Right atrium auricular region (tissue), 2 donors: ENCODE results near the gene CLEC16A. TPM values are rescaled to one million over a fixed set of nuclear protein-coding genes. Genes with fewer than 3 reads are reported as not detected.
A peak's percentile ranks its signal among the peaks of the same experiment; 100 is the strongest.

Experiments used
- DNase-seq: peaks from one replicate; pipeline ENCODE4 v3.0.0-alpha.2; 2019; ENCODE audit warnings: low spot score
- H3K27ac ChIP-seq, 2 donors: fragments of 200-600 bp; sonication (generic); 1 replicate in 1 of 2; 2 replicates in 1 of 2; pipeline ENCODE4 v1.5.1; 2016 to 2019
- H3K27me3 ChIP-seq, 2 donors: fragments of 200-600 bp; sonication (generic); one replicate each; pipeline versions ENCODE4 v1.5.1 to v1.6.0; 2017 to 2019
- H3K36me3 ChIP-seq: fragments of 200-600 bp; sonication (generic); one replicate; pipeline ENCODE4 v1.5.1; 2016
- H3K4me1 ChIP-seq, 2 donors: fragments of 200-600 bp; sonication (generic); one replicate each; pipeline versions ENCODE4 v1.5.1 to v1.6.0; 2017 to 2019
- H3K4me3 ChIP-seq, 2 donors: fragments of 200-600 bp; sonication (generic); 1 replicate in 1 of 2; 2 replicates in 1 of 2; pipeline ENCODE4 v1.5.1; 2017 to 2019; ENCODE audit warnings: mild to moderate bottlenecking in 1 of 2, moderate library complexity in 1 of 2
- H3K9me3 ChIP-seq, 2 donors: fragments of 200-600 bp; sonication (generic); one replicate each; pipeline ENCODE4 v1.5.1; 2019
- CTCF ChIP-seq, 2 donors: fragments of 200-600 bp; sonication (generic); IDR thresholded peaks; one replicate each; pipeline ENCODE4 v1.5.1; 2019; ENCODE audit warnings: antibody characterized with exemption in 2 of 2
- total RNA-seq, 2 donors: library from RNA; depleted of rRNA; stranded (reverse); fragments of >200 nt; gene quantifications; one replicate each; pipeline ENCODE4 v1.1.0, GENCODE V29; 2016

The CLEC16A gene
- total RNA-seq, 2 donors from 2014 or later = 24.1 to 49.0 TPM

- peak; percentile 87 for DNase-seq
- H3K27ac ChIP-seq = peak overlapping the region; percentile 71 to 81
- TF ChIP-seq CTCF (IDR thresholded peaks at IDR 0.05) = no peak
These were observed 279.9 kb downstream of the CLEC16A start for GRCh38 chr16:11224096-11224893.

GRCh38 chr16:11224894-11225676 lies 280.7 kb downstream of the CLEC16A start:
- Histone ChIP-seq H3K4me3 (peak overlapping the region in 1 of 2 donors; percentile 17), H3K9me3 (no peaks in the 10 kb centered on the region)
- DNase-seq = no peak

More at GRCh38 chr16:11224096-11224893, 279.9 kb downstream of the CLEC16A start:
- Histone ChIP-seq H3K36me3 (no peaks in the 10 kb centered on the region), H3K4me1 (peaks cover 0 to 23% of the 10 kb centered on the region in 2 donors), H3K4me3 (no peak overlapping the region), H3K9me3 (no peaks in the 10 kb centered on the region), H3K27me3 (no peaks in the 10 kb centered on the region)

GRCh38 chr16:11225677-11226549 lies 281.5 kb downstream of the CLEC16A start:
- TF ChIP-seq CTCF (IDR thresholded peaks at IDR 0.05) = no peak
- H3K27ac ChIP-seq = no peak overlapping the region

More at GRCh38 chr16:11224894-11225676, 280.7 kb downstream of the CLEC16A start:
- TF ChIP-seq CTCF (IDR thresholded peaks at IDR 0.05) = no peak
- Histone ChIP-seq H3K27ac (peak overlapping the region; percentile 71 to 81), H3K4me1 (peaks cover 0 to 23% of the 10 kb centered on the region in 2 donors), H3K27me3 (no peaks in the 10 kb centered on the region), H3K36me3 (no peaks in the 10 kb centered on the region)

GRCh38 chr16:11229432-11229831 lies 285.1 kb downstream of the CLEC16A start:
- H3K4me3 ChIP-seq = no peak overlapping the region
- no peak overlapping the region for H3K27ac ChIP-seq
- H3K27me3 ChIP-seq = no peaks in the 10 kb centered on the region
- H3K4me1 ChIP-seq = peaks cover 0 to 29% of the 10 kb centered on the region in 2 donors
- no peak for DNase-seq
- no peaks in the 10 kb centered on the region for H3K36me3 ChIP-seq
- no peaks in the 10 kb centered on the region for H3K9me3 ChIP-seq
- TF ChIP-seq CTCF (IDR thresholded peaks at IDR 0.05) = no peak

More at GRCh38 chr16:11225677-11226549, 281.5 kb downstream of the CLEC16A start:
- DNase-seq = no peak
- Histone ChIP-seq H3K9me3 (no peaks in the 10 kb centered on the region), H3K4me1 (peaks cover 0 to 23% of the 10 kb centered on the region in 2 donors), H3K27me3 (no peaks in the 10 kb centered on the region), H3K36me3 (no peaks in the 10 kb centered on the region), H3K4me3 (peak overlapping the region in 1 of 2 donors; percentile 17)

- Histone ChIP-seq H3K27ac (no peak overlapping the region), H3K9me3 (no peaks in the 10 kb centered on the region), H3K27me3 (no peaks in the 10 kb centered on the region), H3K36me3 (no peaks in the 10 kb centered on the region), H3K4me1 (peaks cover 0 to 24% of the 10 kb centered on the region in 2 donors), H3K4me3 (no peak overlapping the region)
- TF ChIP-seq CTCF (IDR thresholded peaks at IDR 0.05) = no peak
- no peak for DNase-seq
These were observed 285.5 kb downstream of the CLEC16A start for GRCh38 chr16:11229906-11230305.
